ENCODE results near the gene KLHL42.

The KLHL42 gene

GRCh38 chr12:27796128-27796527, 16.1 kb downstream of the KLHL42 start:
- no peaks in the 10 kb centered on the region for H3K27me3 Mint-ChIP-seq
- no peak for DNase-seq
- no peak for ATAC-seq (replicated peaks)
- H3K36me3 Mint-ChIP-seq = peaks cover 37 to 50% of the 10 kb centered on the region in 2 donors
- H3K9me3 Mint-ChIP-seq = no peaks in the 10 kb centered on the region
- H3K4me1 Mint-ChIP-seq = peaks cover 0 to 1% of the 10 kb centered on the region in 2 donors
- no peak overlapping the region for H3K27ac Mint-ChIP-seq
- no peak overlapping the region for H3K4me3 Mint-ChIP-seq

GRCh38 chr12:27797301-27798025, 17.4 kb downstream of the KLHL42 start:
- Mint-ChIP-seq H3K27me3 (no peaks in the 10 kb centered on the region), H3K27ac (no peak overlapping the region), H3K36me3 (peaks cover 30 to 40% of the 10 kb centered on the region in 2 donors), H3K4me3 (no peak overlapping the region), H3K4me1 (peaks cover 0 to 1% of the 10 kb centered on the region in 2 donors), H3K9me3 (no peaks in the 10 kb centered on the region)
- DNase-seq (no peak), ATAC-seq (replicated peaks) (no peak)

GRCh38 chr12:27800819-27801218, 20.8 kb downstream of the KLHL42 start:
- DNase-seq (no peak), ATAC-seq (replicated peaks) (no peak)
- Mint-ChIP-seq H3K4me1 (peaks cover 0 to 2% of the 10 kb centered on the region in 2 donors), H3K9me3 (no peaks in the 10 kb centered on the region), H3K4me3 (no peak overlapping the region), H3K36me3 (peaks cover 17 to 21% of the 10 kb centered on the region in 2 donors), H3K27ac (no peak overlapping the region), H3K27me3 (peaks cover 0 to 1% of the 10 kb centered on the region in 2 donors)

- no peak overlapping the region for H3K4me3 Mint-ChIP-seq
- H3K27ac Mint-ChIP-seq = no peak overlapping the region
- H3K4me1 Mint-ChIP-seq = peaks cover 0 to 2% of the 10 kb centered on the region in 2 donors
- H3K27me3 Mint-ChIP-seq = peaks cover 0 to 6% of the 10 kb centered on the region in 2 donors
- DNase-seq (no peak), ATAC-seq (replicated peaks) (no peak)
- H3K9me3 Mint-ChIP-seq = no peaks in the 10 kb centered on the region
- peaks cover 17 to 21% of the 10 kb centered on the region in 2 donors for H3K36me3 Mint-ChIP-seq
These were observed 21.6 kb downstream of the KLHL42 start for GRCh38 chr12:27801630-27802029.

- Mint-ChIP-seq H3K9me3 (no peaks in the 10 kb centered on the region), H3K36me3 (peaks cover 8 to 12% of the 10 kb centered on the region in 2 donors), H3K4me3 (no peak overlapping the region), H3K27me3 (peaks cover 0 to 11% of the 10 kb centered on the region in 2 donors), H3K27ac (no peak overlapping the region), H3K4me1 (peaks cover 0 to 5% of the 10 kb centered on the region in 2 donors)
- no peak for DNase-seq
- ATAC-seq (replicated peaks) = no peak
These were observed 22.5 kb downstream of the KLHL42 start for GRCh38 chr12:27802511-27802910.

GRCh38 chr12:27802936-27803335, 22.9 kb downstream of the KLHL42 start:
- peaks cover 0 to 5% of the 10 kb centered on the region in 2 donors for H3K4me1 Mint-ChIP-seq
- ATAC-seq (replicated peaks) = no peak

GRCh38 chr12:27805238-27805637, 25.2 kb downstream of the KLHL42 start:
- no peaks in the 10 kb centered on the region for H3K9me3 Mint-ChIP-seq
- peaks cover 3 to 7% of the 10 kb centered on the region in 2 donors for H3K36me3 Mint-ChIP-seq
- ATAC-seq (replicated peaks) = no peak
- H3K27me3 Mint-ChIP-seq = peaks cover 7 to 15% of the 10 kb centered on the region in 2 donors
- H3K27ac Mint-ChIP-seq = no peak overlapping the region
- no peak for DNase-seq
- no peak overlapping the region for H3K4me3 Mint-ChIP-seq
- H3K4me1 Mint-ChIP-seq = peaks cover 0 to 5% of the 10 kb centered on the region in 2 donors

More at GRCh38 chr12:27802936-27803335, 22.9 kb downstream of the KLHL42 start:
- Mint-ChIP-seq H3K27ac (no peak overlapping the region), H3K4me3 (no peak overlapping the region), H3K27me3 (peaks cover 4 to 14% of the 10 kb centered on the region in 2 donors), H3K36me3 (peaks cover 6 to 8% of the 10 kb centered on the region in 2 donors), H3K9me3 (no peaks in the 10 kb centered on the region)
- no peak for DNase-seq

GRCh38 chr12:27806259-27806658, 26.2 kb downstream of the KLHL42 start:
- peaks cover 12 to 21% of the 10 kb centered on the region in 2 donors for H3K27me3 Mint-ChIP-seq
- H3K4me1 Mint-ChIP-seq = peaks cover 0 to 5% of the 10 kb centered on the region in 2 donors
- H3K36me3 Mint-ChIP-seq = peaks cover 0 to under 1% of the 10 kb centered on the region in 2 donors
- no peak for DNase-seq
- H3K9me3 Mint-ChIP-seq = no peaks in the 10 kb centered on the region
- H3K4me3 Mint-ChIP-seq = no peak overlapping the region
- H3K27ac Mint-ChIP-seq = no peak overlapping the region
- ATAC-seq (replicated peaks) = no peak

GRCh38 chr12:27807063-27807703, 27.1 kb downstream of the KLHL42 start:
- H3K4me3 Mint-ChIP-seq = no peak overlapping the region
- no peak overlapping the region for H3K27ac Mint-ChIP-seq
- peaks cover 0 to 5% of the 10 kb centered on the region in 2 donors for H3K4me1 Mint-ChIP-seq
- ATAC-seq (replicated peaks) = no peak
- peaks cover 12 to 21% of the 10 kb centered on the region in 2 donors for H3K27me3 Mint-ChIP-seq
- no peaks in the 10 kb centered on the region for H3K36me3 Mint-ChIP-seq
- DNase-seq = no peak
- no peaks in the 10 kb centered on the region for H3K9me3 Mint-ChIP-seq

- peaks cover 12 to 21% of the 10 kb centered on the region in 2 donors for H3K27me3 Mint-ChIP-seq
- H3K4me1 Mint-ChIP-seq = peaks cover 0 to 5% of the 10 kb centered on the region in 2 donors
- H3K9me3 Mint-ChIP-seq = no peaks in the 10 kb centered on the region
- no peak overlapping the region for H3K4me3 Mint-ChIP-seq
- DNase-seq (no peak), ATAC-seq (replicated peaks) (no peak)
- H3K36me3 Mint-ChIP-seq = no peaks in the 10 kb centered on the region
- no peak overlapping the region for H3K27ac Mint-ChIP-seq
These were observed 28.8 kb downstream of the KLHL42 start for GRCh38 chr12:27808841-27809240.

GRCh38 chr12:27810756-27811155, 30.7 kb downstream of the KLHL42 start:
- peaks cover 12 to 20% of the 10 kb centered on the region in 2 donors for H3K27me3 Mint-ChIP-seq
- peaks cover 0 to 3% of the 10 kb centered on the region in 2 donors for H3K4me1 Mint-ChIP-seq
- H3K36me3 Mint-ChIP-seq = no peaks in the 10 kb centered on the region
- no peak overlapping the region for H3K27ac Mint-ChIP-seq
- H3K9me3 Mint-ChIP-seq = no peaks in the 10 kb centered on the region
- no peak for DNase-seq
- no peak overlapping the region for H3K4me3 Mint-ChIP-seq
- no peak for ATAC-seq (replicated peaks)

- ATAC-seq (replicated peaks) = no peak
- no peaks in the 10 kb centered on the region for H3K36me3 Mint-ChIP-seq
- no peak overlapping the region for H3K27ac Mint-ChIP-seq
- H3K4me3 Mint-ChIP-seq = no peak overlapping the region
- H3K9me3 Mint-ChIP-seq = no peaks in the 10 kb centered on the region
- DNase-seq = no peak
- no peaks in the 10 kb centered on the region for H3K4me1 Mint-ChIP-seq
- peaks cover 10 to 16% of the 10 kb centered on the region in 2 donors for H3K27me3 Mint-ChIP-seq
These were observed 32.5 kb downstream of the KLHL42 start for GRCh38 chr12:27812502-27812901.

- Mint-ChIP-seq H3K36me3 (no peaks in the 10 kb centered on the region), H3K4me1 (no peaks in the 10 kb centered on the region), H3K4me3 (no peak overlapping the region), H3K9me3 (no peaks in the 10 kb centered on the region), H3K27ac (no peak overlapping the region), H3K27me3 (peaks cover 6 to 9% of the 10 kb centered on the region in 2 donors)
- ATAC-seq (replicated peaks) (no peak), DNase-seq (no peak)
These were observed 34.4 kb downstream of the KLHL42 start for GRCh38 chr12:27814411-27814810.

GRCh38 chr12:27814851-27815591, 35.0 kb downstream of the KLHL42 start:
- no peaks in the 10 kb centered on the region for H3K36me3 Mint-ChIP-seq
- H3K9me3 Mint-ChIP-seq = no peaks in the 10 kb centered on the region
- no peak overlapping the region for H3K27ac Mint-ChIP-seq
- H3K27me3 Mint-ChIP-seq = peaks cover 6 to 9% of the 10 kb centered on the region in 2 donors
- no peaks in the 10 kb centered on the region for H3K4me1 Mint-ChIP-seq
- H3K4me3 Mint-ChIP-seq = no peak overlapping the region
- DNase-seq = no peak
- ATAC-seq (replicated peaks) = no peak
